ENCODE measurements around the gene SLC5A10. TPM values are rescaled to one million over a fixed set of nuclear protein-coding genes. Genes with fewer than 3 reads are reported as not detected.
"Not testable (repeated sequence)": the region's sequence is repeated elsewhere in the genome, so short reads cannot be mapped to it uniquely, and the experiment has no call there.

The SLC5A10 gene
- total and polyA plus RNA-seq, 10 donors = 0.17 to 2.1 (median 1.5) TPM; not detected in 5

- H3K27me3 ChIP-seq (replicated peaks in 1 of 7); H3K9me3 ChIP-seq; H3K4me1 ChIP-seq; intact Hi-C loops (cut with DNase I; ENCODE audit: low total_unique reads); H3K36me3 ChIP-seq: not testable (repeated sequence)
- H3K4me3 ChIP-seq = peak overlapping the region in 1 of 8 donors; percentile 23
- 0 to 1% (median 0%) methylated on average over 19 to 24 of the region's 51 CpGs; no CpG with 5 or more reads in 1 of the 5 donors for WGBS, 5 donors
- peak overlapping the region in 5 of 8 donors; percentile 46 to 74 (median 64) for H3K27ac ChIP-seq
- peak; percentile 81 for DNase-seq
- TF ChIP-seq POLR2AphosphoS5 (IDR thresholded peaks at IDR 0.05) = peak in 1 of 3 donors; percentile 58
Measured at GRCh38 chr17:19062009-19062717, 110.2 kb downstream of the SLC5A10 start.

GRCh38 chr17:19062718-19063325 lies 110.9 kb downstream of the SLC5A10 start:
- H3K27ac ChIP-seq; H3K27me3 ChIP-seq (replicated peaks in 1 of 7); DNase-seq; H3K9me3 ChIP-seq; H3K4me3 ChIP-seq; H3K36me3 ChIP-seq; intact Hi-C loops (cut with DNase I; ENCODE audit: low total_unique reads); H3K4me1 ChIP-seq: not testable (repeated sequence)
- no CpG with 5 or more reads among the region's 20 CpGs for WGBS, 5 donors

- TF ChIP-seq POLR2AphosphoS5 (IDR thresholded peaks at IDR 0.05) = peak; percentile 44 to 97 (median 85)
- TF ChIP-seq POLR2A (IDR thresholded peaks at IDR 0.05) = peak in 2 of 3 donors; percentile 60 to 74
- H3K4me3 ChIP-seq; H3K27me3 ChIP-seq (replicated peaks in 1 of 7); intact Hi-C loops (cut with DNase I; ENCODE audit: low total_unique reads); H3K36me3 ChIP-seq; H3K4me1 ChIP-seq; H3K9me3 ChIP-seq: not testable (repeated sequence)
- peak overlapping the region in 6 of 8 donors; percentile 45 to 81 (median 74) for H3K27ac ChIP-seq
- peak; percentile 92 for DNase-seq
- WGBS, 5 donors = 0 to 1% (median 0%) methylated on average over 19 to 34 of the region's 44 CpGs; no CpG with 5 or more reads in 1 of the 5 donors
Measured at GRCh38 chr17:19063326-19063956, 111.5 kb downstream of the SLC5A10 start.

- H3K4me3 ChIP-seq = peak overlapping the region in 2 of 8 donors; percentile 30 to 56
- H3K27me3 ChIP-seq (replicated peaks in 1 of 7); H3K4me1 ChIP-seq; H3K9me3 ChIP-seq; intact Hi-C loops (cut with DNase I; ENCODE audit: low total_unique reads); H3K36me3 ChIP-seq: not testable (repeated sequence)
- peak; percentile 37 for DNase-seq
- peak overlapping the region in 3 of 8 donors; percentile 33 to 64 (median 64) for H3K27ac ChIP-seq
- WGBS, 5 donors = 0% methylated on average over 1 to 8 of the region's 17 CpGs; no CpG with 5 or more reads in 1 of the 5 donors
Measured at GRCh38 chr17:19064378-19064777, 112.4 kb downstream of the SLC5A10 start.

GRCh38 chr17:19070318-19071168 lies 118.6 kb downstream of the SLC5A10 start:
- H3K9me3 ChIP-seq; H3K4me1 ChIP-seq; intact Hi-C loops (cut with DNase I; ENCODE audit: low total_unique reads); DNase-seq; H3K36me3 ChIP-seq; H3K27ac ChIP-seq; H3K4me3 ChIP-seq; H3K27me3 ChIP-seq (replicated peaks in 1 of 7): not testable (repeated sequence)
- no CpG with 5 or more reads among the region's 34 CpGs for WGBS, 5 donors

Small RNA genes within 50 kb of the gene (small RNA-seq; reads per million reads assigned to genes)
- 0 reads per million in 4 donors for gene AC090286.3
- gene RF00324 = 0 reads per million in 4 donors

Other genes starting within 250 kb of the SLC5A10 start
- gene FBXW10, start 208.1 kb upstream of the SLC5A10 start, total RNA-seq = under 1 TPM in 1 of 7 donors, not detected in 6; 0.11 TPM
- gene FBXW10, start 208.1 kb upstream of the SLC5A10 start, polyA plus RNA-seq = under 1 TPM; 0.07 to 0.10 (median 0.08) TPM
- 10 to 100 TPM; 25.2 to 40.5 (median 33.1) TPM for gene TVP23B, start 171.0 kb upstream of the SLC5A10 start, total RNA-seq
- 10 to 100 TPM; 16.3 to 17.9 (median 17.2) TPM for gene TVP23B, start 171.0 kb upstream of the SLC5A10 start, polyA plus RNA-seq
- 10 to 100 TPM; 27.5 to 44.8 (median 32.1) TPM for gene PRPSAP2, start 94.0 kb upstream of the SLC5A10 start, total RNA-seq
- 10 to 100 TPM; 26.3 to 31.4 (median 27.1) TPM for gene PRPSAP2, start 94.0 kb upstream of the SLC5A10 start, polyA plus RNA-seq
- 1 to 10 TPM; 2.6 to 5.4 (median 4.8) TPM for gene FAM83G, start 52.6 kb downstream of the SLC5A10 start, total RNA-seq
- gene FAM83G, start 52.6 kb downstream of the SLC5A10 start, polyA plus RNA-seq = 1 to 10 TPM; 1.3 to 3.9 (median 1.9) TPM
- gene GRAP, start 94.8 kb downstream of the SLC5A10 start, total RNA-seq = 10 to 100 TPM; 36.2 to 67.2 (median 43.8) TPM
- 100 to 1,000 TPM in 2 of 3 donors, 10 to 100 TPM in 1; 77.0 to 114 (median 106) TPM for gene GRAP, start 94.8 kb downstream of the SLC5A10 start, polyA plus RNA-seq
- gene GRAPL, start 175.4 kb downstream of the SLC5A10 start, total RNA-seq = 100 to 1,000 TPM in 1 of 7 donors, 10 to 100 TPM in 6; 42.7 to 112 (median 65.1) TPM
- gene GRAPL, start 175.4 kb downstream of the SLC5A10 start, polyA plus RNA-seq = 10 to 100 TPM; 13.0 to 54.5 (median 15.5) TPM